ENCODE data around the gene ATP1A2.

Gene ATP1A2

GRCh38 chr1:160168609-160169369 is 53.2 kb downstream of the ATP1A2 start:
- peaks cover 0 to 5% of the 10 kb centered on the region in 2 donors for H3K27me3 ChIP-seq (ENCODE audit: control insufficient read depth in 1 of 2, insufficient read depth in 2 of 2, low read length in 2 of 2)
- no peak overlapping the region for H3K27ac ChIP-seq (ENCODE audit: low read depth, low read length)
- H3K4me3 ChIP-seq (ENCODE audit: low read depth in 1 of 2, low read length in 2 of 2), result no peak overlapping the region
- H3K9ac ChIP-seq (ENCODE audit: low read depth in 1 of 2, low read length in 2 of 2), result no peak overlapping the region
- H3K36me3 ChIP-seq (ENCODE audit: control insufficient read depth in 1 of 2, insufficient read depth in 2 of 2, low read length in 2 of 2), result no peaks in the 10 kb centered on the region
- no peaks in the 10 kb centered on the region for H3K4me1 ChIP-seq (ENCODE audit: control insufficient read depth in 1 of 2, insufficient read depth in 2 of 2, low read length in 2 of 2)
- no peaks in the 10 kb centered on the region for H3K9me3 ChIP-seq (ENCODE audit: control insufficient read depth in 1 of 2, low read length in 2 of 2)

- Histone ChIP-seq H3K27ac (ENCODE audit: low read depth, low read length) (no peak overlapping the region), H3K9me3 (ENCODE audit: control insufficient read depth in 1 of 2, low read length in 2 of 2) (no peaks in the 10 kb centered on the region), H3K27me3 (ENCODE audit: control insufficient read depth in 1 of 2, insufficient read depth in 2 of 2, low read length in 2 of 2) (peaks cover 0 to 5% of the 10 kb centered on the region in 2 donors), H3K4me3 (ENCODE audit: low read depth in 1 of 2, low read length in 2 of 2) (no peak overlapping the region), H3K4me1 (ENCODE audit: control insufficient read depth in 1 of 2, insufficient read depth in 2 of 2, low read length in 2 of 2) (no peaks in the 10 kb centered on the region), H3K9ac (ENCODE audit: low read depth in 1 of 2, low read length in 2 of 2) (no peak overlapping the region), H3K36me3 (ENCODE audit: control insufficient read depth in 1 of 2, insufficient read depth in 2 of 2, low read length in 2 of 2) (no peaks in the 10 kb centered on the region)
Measured at GRCh38 chr1:160169553-160170399, 54.2 kb downstream of the ATP1A2 start.

GRCh38 chr1:160171354-160171753 is 55.8 kb downstream of the ATP1A2 start:
- Histone ChIP-seq H3K4me3 (ENCODE audit: low read depth in 1 of 2, low read length in 2 of 2) (no peak overlapping the region), H3K36me3 (ENCODE audit: control insufficient read depth in 1 of 2, insufficient read depth in 2 of 2, low read length in 2 of 2) (no peaks in the 10 kb centered on the region), H3K27me3 (ENCODE audit: control insufficient read depth in 1 of 2, insufficient read depth in 2 of 2, low read length in 2 of 2) (peaks cover 0 to 5% of the 10 kb centered on the region in 2 donors), H3K4me1 (ENCODE audit: control insufficient read depth in 1 of 2, insufficient read depth in 2 of 2, low read length in 2 of 2) (no peaks in the 10 kb centered on the region), H3K27ac (ENCODE audit: low read depth, low read length) (no peak overlapping the region), H3K9ac (ENCODE audit: low read depth in 1 of 2, low read length in 2 of 2) (no peak overlapping the region), H3K9me3 (ENCODE audit: control insufficient read depth in 1 of 2, low read length in 2 of 2) (no peaks in the 10 kb centered on the region)

- Histone ChIP-seq H3K4me1 (ENCODE audit: control insufficient read depth in 1 of 2, insufficient read depth in 2 of 2, low read length in 2 of 2) (no peaks in the 10 kb centered on the region), H3K27me3 (ENCODE audit: control insufficient read depth in 1 of 2, insufficient read depth in 2 of 2, low read length in 2 of 2) (no peaks in the 10 kb centered on the region)
Measured at GRCh38 chr1:160171980-160172379, 56.4 kb downstream of the ATP1A2 start.

GRCh38 chr1:160177231-160177630 is 61.7 kb downstream of the ATP1A2 start:
- H3K9me3 ChIP-seq (ENCODE audit: control insufficient read depth in 1 of 2, low read length in 2 of 2), result no peaks in the 10 kb centered on the region
- no peaks in the 10 kb centered on the region for H3K27me3 ChIP-seq (ENCODE audit: control insufficient read depth in 1 of 2, insufficient read depth in 2 of 2, low read length in 2 of 2)
- H3K4me3 ChIP-seq (ENCODE audit: low read depth in 1 of 2, low read length in 2 of 2), result no peak overlapping the region
- H3K36me3 ChIP-seq (ENCODE audit: control insufficient read depth in 1 of 2, insufficient read depth in 2 of 2, low read length in 2 of 2), result no peaks in the 10 kb centered on the region
- no peaks in the 10 kb centered on the region for H3K4me1 ChIP-seq (ENCODE audit: control insufficient read depth in 1 of 2, insufficient read depth in 2 of 2, low read length in 2 of 2)
- no peak overlapping the region for H3K9ac ChIP-seq (ENCODE audit: low read depth in 1 of 2, low read length in 2 of 2)
- H3K27ac ChIP-seq (ENCODE audit: low read depth, low read length), result no peak overlapping the region

More at GRCh38 chr1:160171980-160172379, 56.4 kb downstream of the ATP1A2 start:
- Histone ChIP-seq H3K9me3 (ENCODE audit: control insufficient read depth in 1 of 2, low read length in 2 of 2) (no peaks in the 10 kb centered on the region), H3K27ac (ENCODE audit: low read depth, low read length) (no peak overlapping the region), H3K4me3 (ENCODE audit: low read depth in 1 of 2, low read length in 2 of 2) (no peak overlapping the region), H3K9ac (ENCODE audit: low read depth in 1 of 2, low read length in 2 of 2) (no peak overlapping the region), H3K36me3 (ENCODE audit: control insufficient read depth in 1 of 2, insufficient read depth in 2 of 2, low read length in 2 of 2) (no peaks in the 10 kb centered on the region)

GRCh38 chr1:160177667-160178066 is 62.1 kb downstream of the ATP1A2 start:
- H3K36me3 ChIP-seq (ENCODE audit: control insufficient read depth in 1 of 2, insufficient read depth in 2 of 2, low read length in 2 of 2), result no peaks in the 10 kb centered on the region
- H3K27ac ChIP-seq (ENCODE audit: low read depth, low read length), result no peak overlapping the region
- no peaks in the 10 kb centered on the region for H3K4me1 ChIP-seq (ENCODE audit: control insufficient read depth in 1 of 2, insufficient read depth in 2 of 2, low read length in 2 of 2)
- H3K27me3 ChIP-seq (ENCODE audit: control insufficient read depth in 1 of 2, insufficient read depth in 2 of 2, low read length in 2 of 2), result no peaks in the 10 kb centered on the region
- no peaks in the 10 kb centered on the region for H3K9me3 ChIP-seq (ENCODE audit: control insufficient read depth in 1 of 2, low read length in 2 of 2)
- H3K4me3 ChIP-seq (ENCODE audit: low read depth in 1 of 2, low read length in 2 of 2), result no peak overlapping the region
- H3K9ac ChIP-seq (ENCODE audit: low read depth in 1 of 2, low read length in 2 of 2), result no peak overlapping the region

- no peaks in the 10 kb centered on the region for H3K9me3 ChIP-seq (ENCODE audit: control insufficient read depth in 1 of 2, low read length in 2 of 2)
- no peaks in the 10 kb centered on the region for H3K36me3 ChIP-seq (ENCODE audit: control insufficient read depth in 1 of 2, insufficient read depth in 2 of 2, low read length in 2 of 2)
- H3K4me3 ChIP-seq (ENCODE audit: low read depth in 1 of 2, low read length in 2 of 2), result no peak overlapping the region
- no peaks in the 10 kb centered on the region for H3K4me1 ChIP-seq (ENCODE audit: control insufficient read depth in 1 of 2, insufficient read depth in 2 of 2, low read length in 2 of 2)
- H3K27ac ChIP-seq (ENCODE audit: low read depth, low read length), result no peak overlapping the region
- H3K27me3 ChIP-seq (ENCODE audit: control insufficient read depth in 1 of 2, insufficient read depth in 2 of 2, low read length in 2 of 2), result no peaks in the 10 kb centered on the region
- H3K9ac ChIP-seq (ENCODE audit: low read depth in 1 of 2, low read length in 2 of 2), result no peak overlapping the region
Measured at GRCh38 chr1:160178731-160179130, 63.2 kb downstream of the ATP1A2 start.

GRCh38 chr1:160179336-160179735 is 63.8 kb downstream of the ATP1A2 start:
- Histone ChIP-seq H3K9ac (ENCODE audit: low read depth in 1 of 2, low read length in 2 of 2) (no peak overlapping the region), H3K9me3 (ENCODE audit: control insufficient read depth in 1 of 2, low read length in 2 of 2) (no peaks in the 10 kb centered on the region), H3K4me1 (ENCODE audit: control insufficient read depth in 1 of 2, insufficient read depth in 2 of 2, low read length in 2 of 2) (no peaks in the 10 kb centered on the region), H3K27ac (ENCODE audit: low read depth, low read length) (no peak overlapping the region), H3K27me3 (ENCODE audit: control insufficient read depth in 1 of 2, insufficient read depth in 2 of 2, low read length in 2 of 2) (no peaks in the 10 kb centered on the region), H3K4me3 (ENCODE audit: low read depth in 1 of 2, low read length in 2 of 2) (no peak overlapping the region), H3K36me3 (ENCODE audit: control insufficient read depth in 1 of 2, insufficient read depth in 2 of 2, low read length in 2 of 2) (no peaks in the 10 kb centered on the region)

GRCh38 chr1:160186246-160186645 is 70.7 kb downstream of the ATP1A2 start:
- H3K4me1 ChIP-seq (ENCODE audit: control insufficient read depth in 1 of 2, insufficient read depth in 2 of 2, low read length in 2 of 2), result no peaks in the 10 kb centered on the region
- H3K27me3 ChIP-seq (ENCODE audit: control insufficient read depth in 1 of 2, insufficient read depth in 2 of 2, low read length in 2 of 2), result no peaks in the 10 kb centered on the region
- no peak overlapping the region for H3K9ac ChIP-seq (ENCODE audit: low read depth in 1 of 2, low read length in 2 of 2)
- no peaks in the 10 kb centered on the region for H3K36me3 ChIP-seq (ENCODE audit: control insufficient read depth in 1 of 2, insufficient read depth in 2 of 2, low read length in 2 of 2)
- no peaks in the 10 kb centered on the region for H3K9me3 ChIP-seq (ENCODE audit: control insufficient read depth in 1 of 2, low read length in 2 of 2)
- no peak overlapping the region for H3K4me3 ChIP-seq (ENCODE audit: low read depth in 1 of 2, low read length in 2 of 2)
- H3K27ac ChIP-seq (ENCODE audit: low read depth, low read length), result no peak overlapping the region

- Histone ChIP-seq H3K36me3 (ENCODE audit: control insufficient read depth in 1 of 2, insufficient read depth in 2 of 2, low read length in 2 of 2) (no peaks in the 10 kb centered on the region), H3K27ac (ENCODE audit: low read depth, low read length) (no peak overlapping the region), H3K4me1 (ENCODE audit: control insufficient read depth in 1 of 2, insufficient read depth in 2 of 2, low read length in 2 of 2) (no peaks in the 10 kb centered on the region), H3K9ac (ENCODE audit: low read depth in 1 of 2, low read length in 2 of 2) (no peak overlapping the region), H3K27me3 (ENCODE audit: control insufficient read depth in 1 of 2, insufficient read depth in 2 of 2, low read length in 2 of 2) (no peaks in the 10 kb centered on the region), H3K4me3 (ENCODE audit: low read depth in 1 of 2, low read length in 2 of 2) (no peak overlapping the region), H3K9me3 (ENCODE audit: control insufficient read depth in 1 of 2, low read length in 2 of 2) (no peaks in the 10 kb centered on the region)
Measured at GRCh38 chr1:160186729-160187128, 71.2 kb downstream of the ATP1A2 start.
